ENCODE results near the gene PDGFRB. TPM values are rescaled to one million over a fixed set of nuclear protein-coding genes. Genes with fewer than 3 reads are reported as not detected.

PDGFRB gene
- polyA plus RNA-seq, 1 donor (not counting 4 experiments of a cell fraction or from before 2014, with no cell fraction given): 0.14 TPM

DNA sequence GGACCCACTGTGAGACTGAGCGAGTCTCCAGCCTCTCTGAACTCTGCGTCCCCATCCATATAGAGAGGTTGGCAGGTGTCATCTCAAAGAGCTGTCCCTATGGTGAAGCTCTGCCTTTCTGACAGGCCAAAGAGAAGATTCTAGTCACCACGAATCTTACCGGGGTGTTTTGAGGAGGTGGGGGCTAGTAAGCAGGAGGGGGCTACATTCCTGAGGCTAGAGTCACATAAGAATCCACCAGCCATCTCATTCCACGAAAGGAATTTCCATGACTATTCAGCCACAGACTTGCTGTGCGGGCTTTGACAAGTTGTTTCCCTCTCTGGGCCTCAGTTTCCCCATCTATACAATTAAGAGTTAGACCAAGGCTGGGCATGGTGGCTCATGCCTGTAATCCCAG, 16.3 kb downstream of the PDGFRB start:
- H3K4me1 ChIP-seq (ENCODE audit: control insufficient read depth, extremely low read depth, insufficient read depth, low read length): peaks cover 12% of the 10 kb centered on the region
- FAIRE-seq: no peak
- no peak overlapping the region for H3K4me2 ChIP-seq (ENCODE audit: control insufficient read depth, extremely low read depth, insufficient read depth, low read depth, low read length)
- no peak overlapping the region for H3K27ac ChIP-seq (ENCODE audit: control insufficient read depth, insufficient read depth, low read length)
- no peak overlapping the region for H3K9ac ChIP-seq (ENCODE audit: control insufficient read depth, extremely low read depth, insufficient read depth, low read length)
- H3K4me3 ChIP-seq (ENCODE audit: control insufficient read depth in 2 of 3, extremely low read depth in 1 of 3, insufficient read depth in 2 of 3, low read depth in 1 of 3, low read length in 3 of 3): no peak overlapping the region
- dilution Hi-C loops (cut with MboI; ENCODE audit: extremely low pct_ligation_motif_present, low sequenced_read_pairs): no loop called here
- H3K79me2 ChIP-seq (ENCODE audit: control insufficient read depth, insufficient read depth, low read length): no peaks in the 10 kb centered on the region
- H3K27me3 ChIP-seq (ENCODE audit: control insufficient read depth, extremely low read depth, insufficient read depth, low read length): peaks cover 7% of the 10 kb centered on the region
- no peaks in the 10 kb centered on the region for H3K36me3 ChIP-seq (ENCODE audit: control insufficient read depth in 2 of 2, extremely low read depth in 1 of 2, insufficient read depth in 2 of 2, low read length in 2 of 2)
- H2AFZ ChIP-seq (ENCODE audit: control insufficient read depth, low read length): no peak overlapping the region
- TF ChIP-seq, protein P1, sequence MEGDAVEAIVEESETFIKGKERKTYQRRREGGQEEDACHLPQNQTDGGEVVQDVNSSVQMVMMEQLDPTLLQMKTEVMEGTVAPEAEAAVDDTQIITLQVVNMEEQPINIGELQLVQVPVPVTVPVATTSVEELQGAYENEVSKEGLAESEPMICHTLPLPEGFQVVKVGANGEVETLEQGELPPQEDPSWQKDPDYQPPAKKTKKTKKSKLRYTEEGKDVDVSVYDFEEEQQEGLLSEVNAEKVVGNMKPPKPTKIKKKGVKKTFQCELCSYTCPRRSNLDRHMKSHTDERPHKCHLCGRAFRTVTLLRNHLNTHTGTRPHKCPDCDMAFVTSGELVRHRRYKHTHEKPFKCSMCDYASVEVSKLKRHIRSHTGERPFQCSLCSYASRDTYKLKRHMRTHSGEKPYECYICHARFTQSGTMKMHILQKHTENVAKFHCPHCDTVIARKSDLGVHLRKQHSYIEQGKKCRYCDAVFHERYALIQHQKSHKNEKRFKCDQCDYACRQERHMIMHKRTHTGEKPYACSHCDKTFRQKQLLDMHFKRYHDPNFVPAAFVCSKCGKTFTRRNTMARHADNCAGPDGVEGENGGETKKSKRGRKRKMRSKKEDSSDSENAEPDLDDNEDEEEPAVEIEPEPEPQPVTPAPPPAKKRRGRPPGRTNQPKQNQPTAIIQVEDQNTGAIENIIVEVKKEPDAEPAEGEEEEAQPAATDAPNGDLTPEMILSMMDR (optimal IDR thresholded peaks at IDR 0.05 in 1 of 3, IDR thresholded peaks at IDR 0.05 in 1 of 3, conservative IDR thresholded peaks at IDR 0.05 in 1 of 3; ENCODE audit: extremely low read depth in 1 of 3, insufficient read depth in 2 of 3, low read length in 3 of 3): no peak
- no peak for TF ChIP-seq EZH2 (IDR thresholded peaks at IDR 0.05; ENCODE audit: low read length)
- no peaks in the 10 kb centered on the region for H3K9me1 ChIP-seq (ENCODE audit: control insufficient read depth, extremely low read depth, insufficient read depth, low read length)
- no peak for DNase-seq (ENCODE audit: low read depth, low spot score)
- no peaks in the 10 kb centered on the region for H3K9me3 ChIP-seq (ENCODE audit: control insufficient read depth, low read depth, low read length)
- no peaks in the 10 kb centered on the region for H4K20me1 ChIP-seq (ENCODE audit: control insufficient read depth, extremely low read depth, insufficient read depth, low read length)

DNA sequence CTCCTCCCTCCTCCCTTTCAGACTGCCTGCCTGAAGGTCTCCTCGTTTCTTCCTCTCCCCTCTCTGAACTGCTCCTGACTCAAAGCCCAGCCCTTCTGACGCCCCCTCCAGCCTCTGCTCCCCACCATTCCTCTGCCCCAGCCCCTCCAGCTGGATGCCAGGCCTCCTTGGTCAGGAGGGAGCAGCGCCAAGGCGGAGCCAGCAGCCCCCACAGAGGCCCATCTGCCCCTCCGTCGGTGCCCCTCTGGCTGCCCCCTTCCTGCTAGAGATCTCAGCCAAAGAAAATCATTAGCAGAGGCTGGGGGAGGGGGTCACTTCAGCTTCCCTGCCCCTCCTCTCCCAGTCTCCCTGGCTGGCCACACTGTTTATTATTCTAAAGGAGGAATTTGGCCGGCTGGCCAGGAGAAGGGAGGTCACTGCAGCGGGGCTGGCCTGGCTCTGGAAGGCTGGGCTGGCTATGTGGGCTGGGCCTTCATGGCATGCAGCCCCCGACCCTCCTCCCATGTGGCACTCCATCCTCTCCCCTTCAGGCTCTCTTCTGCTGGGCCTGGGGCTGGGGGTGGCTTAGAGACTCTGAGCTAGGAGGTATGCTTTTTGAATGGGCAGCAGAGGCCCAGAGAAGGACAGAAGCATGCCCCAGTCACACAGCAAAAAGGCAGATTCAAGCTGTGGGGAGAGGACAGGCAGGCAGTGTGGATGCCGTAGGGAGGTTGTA, 16.9 kb downstream of the PDGFRB start:
- TF ChIP-seq EZH2 (IDR thresholded peaks at IDR 0.05; ENCODE audit: low read length): no peak
- TF ChIP-seq, protein P1 (optimal IDR thresholded peaks at IDR 0.05 in 1 of 3, IDR thresholded peaks at IDR 0.05 in 1 of 3, conservative IDR thresholded peaks at IDR 0.05 in 1 of 3; ENCODE audit: extremely low read depth in 1 of 3, insufficient read depth in 2 of 3, low read length in 3 of 3): no peak
- H3K4me1 ChIP-seq (ENCODE audit: control insufficient read depth, extremely low read depth, insufficient read depth, low read length): peaks cover 12% of the 10 kb centered on the region
- no peak for DNase-seq (ENCODE audit: low read depth, low spot score)
- H3K9ac ChIP-seq (ENCODE audit: control insufficient read depth, extremely low read depth, insufficient read depth, low read length): no peak overlapping the region
- no peak overlapping the region for H3K4me3 ChIP-seq (ENCODE audit: control insufficient read depth in 2 of 3, extremely low read depth in 1 of 3, insufficient read depth in 2 of 3, low read depth in 1 of 3, low read length in 3 of 3)
- H3K36me3 ChIP-seq (ENCODE audit: control insufficient read depth in 2 of 2, extremely low read depth in 1 of 2, insufficient read depth in 2 of 2, low read length in 2 of 2): no peaks in the 10 kb centered on the region
- dilution Hi-C loops (cut with MboI; ENCODE audit: extremely low pct_ligation_motif_present, low sequenced_read_pairs): no loop called here
- no peak overlapping the region for H2AFZ ChIP-seq (ENCODE audit: control insufficient read depth, low read length)
- no peak overlapping the region for H3K4me2 ChIP-seq (ENCODE audit: control insufficient read depth, extremely low read depth, insufficient read depth, low read depth, low read length)
- H3K9me3 ChIP-seq (ENCODE audit: control insufficient read depth, low read depth, low read length): no peaks in the 10 kb centered on the region
- no peaks in the 10 kb centered on the region for H3K79me2 ChIP-seq (ENCODE audit: control insufficient read depth, insufficient read depth, low read length)
- FAIRE-seq: no peak
- no peaks in the 10 kb centered on the region for H4K20me1 ChIP-seq (ENCODE audit: control insufficient read depth, extremely low read depth, insufficient read depth, low read length)
- H3K27ac ChIP-seq (ENCODE audit: control insufficient read depth, insufficient read depth, low read length): no peak overlapping the region
- H3K9me1 ChIP-seq (ENCODE audit: control insufficient read depth, extremely low read depth, insufficient read depth, low read length): no peaks in the 10 kb centered on the region
- peaks cover 7% of the 10 kb centered on the region for H3K27me3 ChIP-seq (ENCODE audit: control insufficient read depth, extremely low read depth, insufficient read depth, low read length)
